NCI-H748 (cell line): ENCODE measurements around the gene SGPP1.
"Not testable (repeated sequence)": the region's sequence is repeated elsewhere in the genome, so short reads cannot be mapped to it uniquely, and the experiment has no call there.

Experiments used
- DNase-seq: peaks from one replicate; lab custom pipeline; 2025; ENCODE audit not compliant: unreplicated experiment; lab: John Stamatoyannopoulos, UW

SGPP1 gene, protein sequence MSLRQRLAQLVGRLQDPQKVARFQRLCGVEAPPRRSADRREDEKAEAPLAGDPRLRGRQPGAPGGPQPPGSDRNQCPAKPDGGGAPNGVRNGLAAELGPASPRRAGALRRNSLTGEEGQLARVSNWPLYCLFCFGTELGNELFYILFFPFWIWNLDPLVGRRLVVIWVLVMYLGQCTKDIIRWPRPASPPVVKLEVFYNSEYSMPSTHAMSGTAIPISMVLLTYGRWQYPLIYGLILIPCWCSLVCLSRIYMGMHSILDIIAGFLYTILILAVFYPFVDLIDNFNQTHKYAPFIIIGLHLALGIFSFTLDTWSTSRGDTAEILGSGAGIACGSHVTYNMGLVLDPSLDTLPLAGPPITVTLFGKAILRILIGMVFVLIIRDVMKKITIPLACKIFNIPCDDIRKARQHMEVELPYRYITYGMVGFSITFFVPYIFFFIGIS

DNA sequence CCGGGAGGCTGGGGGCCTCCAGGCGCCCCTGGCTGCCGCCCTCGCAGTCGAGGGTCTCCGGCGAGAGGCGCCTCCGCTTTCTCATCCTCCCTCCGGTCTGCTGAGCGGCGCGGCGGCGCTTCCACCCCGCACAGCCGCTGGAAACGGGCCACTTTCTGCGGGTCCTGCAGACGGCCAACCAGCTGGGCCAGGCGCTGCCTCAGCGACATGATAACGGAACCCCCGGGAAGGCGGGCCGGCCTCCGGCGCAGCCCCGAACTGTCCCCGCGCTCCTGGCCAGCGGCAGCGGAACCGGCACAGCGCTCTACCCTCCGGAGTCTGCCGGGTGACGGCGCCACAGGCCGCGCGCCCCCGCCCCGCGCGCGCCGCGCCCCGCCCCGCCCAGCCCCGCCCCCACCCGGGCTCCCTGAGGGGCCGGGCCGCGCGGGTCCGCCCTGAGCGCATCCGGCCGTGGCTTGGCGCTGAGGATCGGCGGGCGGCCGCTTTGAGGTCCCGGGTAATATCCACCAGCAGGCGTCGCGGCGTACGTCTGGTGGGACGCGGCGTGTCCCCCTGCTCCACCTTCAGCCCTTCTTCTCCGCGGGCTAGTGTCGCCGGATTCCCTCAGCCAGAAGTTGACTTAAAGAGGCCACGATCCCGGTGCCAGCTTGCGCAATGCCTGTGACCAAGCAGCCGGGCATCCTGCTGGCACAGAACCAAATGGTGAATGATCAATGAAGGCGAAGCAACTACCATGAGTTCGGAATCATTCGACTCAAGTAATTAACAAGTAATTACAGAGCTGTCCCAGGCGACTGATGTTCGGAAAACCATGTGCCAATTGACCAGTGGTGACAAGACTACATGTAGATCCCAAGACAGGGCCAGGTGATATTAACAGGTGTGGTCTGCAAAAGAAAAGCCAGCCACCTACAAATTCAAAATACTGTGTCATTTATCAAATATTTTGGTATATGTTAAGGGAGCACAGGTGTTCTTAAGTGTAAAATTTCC is at the start of gene SGPP1:
SGPP1 (minus strand) TSS at position 330 of the 993 bp plus-strand sequence; CDS start at position 209, 121 bp downstream.
- peak; percentile 86 for DNase-seq

DNA sequence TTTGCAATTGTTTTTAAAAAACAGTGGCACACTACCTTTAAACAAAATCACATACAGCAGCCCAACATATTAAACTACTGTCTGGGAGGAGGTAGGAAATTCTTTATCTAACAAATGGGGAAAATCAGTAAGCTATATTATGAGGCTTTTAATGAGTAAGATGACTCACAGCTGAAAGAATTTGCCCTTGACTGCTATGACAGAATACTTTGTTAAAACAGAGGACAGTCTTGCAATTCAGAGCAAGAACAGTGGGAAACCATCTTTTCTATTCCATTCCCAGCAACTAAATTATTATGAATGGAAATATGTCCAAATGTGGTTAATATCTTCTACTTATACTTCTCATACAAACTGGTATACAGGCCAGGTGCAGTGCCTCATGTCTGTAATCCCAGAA is 49.2 kb upstream of the SGPP1 start:
- DNase-seq: no peak

DNA sequence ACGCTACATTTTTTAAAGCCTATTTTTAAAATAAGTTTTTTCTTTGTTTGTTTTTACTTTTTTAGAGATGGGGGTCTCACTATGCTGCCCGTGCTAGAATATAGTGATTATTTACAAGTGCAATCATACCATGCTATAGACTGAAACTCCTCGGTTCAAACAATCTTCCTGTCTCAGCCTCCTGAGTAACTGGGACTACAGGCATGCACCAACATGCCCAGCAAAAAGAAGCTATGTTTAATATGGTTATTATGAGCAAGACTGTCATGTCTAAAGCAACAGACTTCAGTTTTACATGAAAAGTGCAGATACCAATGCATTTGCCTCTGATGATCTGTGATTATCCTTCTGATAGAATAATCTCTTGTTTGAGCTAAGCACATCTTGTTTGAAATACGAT is 45.6 kb upstream of the SGPP1 start:
- DNase-seq: peak; percentile 20

DNA sequence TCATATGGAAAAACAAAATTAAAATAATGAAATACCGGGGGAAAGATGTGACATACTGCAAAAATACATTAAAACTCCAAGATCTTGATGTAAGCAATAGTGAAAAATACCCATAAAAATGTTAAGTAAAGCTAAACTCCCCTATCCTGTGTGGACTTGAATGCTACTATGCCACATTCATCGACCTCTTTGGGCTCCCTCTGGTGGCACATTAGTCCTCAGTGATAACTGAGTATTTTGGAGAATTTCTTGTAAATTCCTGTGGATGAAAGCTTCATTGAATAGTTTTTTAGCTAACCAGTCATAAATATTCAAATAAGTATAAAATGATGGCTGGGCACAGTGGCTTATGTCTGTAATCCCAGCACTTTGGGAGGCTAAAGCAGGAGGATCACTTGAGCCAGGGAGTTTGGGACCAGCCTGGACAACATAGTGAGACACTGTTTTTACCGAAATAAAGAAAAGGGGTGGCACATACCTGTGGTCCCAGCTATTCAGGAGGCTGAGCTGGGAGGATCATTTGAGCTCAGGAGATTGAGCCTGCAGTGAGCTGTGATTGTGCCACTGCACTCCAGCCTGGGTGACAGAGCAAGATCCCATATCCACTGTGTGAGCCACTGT is 42.4 kb upstream of the SGPP1 start:
- DNase-seq: peak; percentile 33

DNA sequence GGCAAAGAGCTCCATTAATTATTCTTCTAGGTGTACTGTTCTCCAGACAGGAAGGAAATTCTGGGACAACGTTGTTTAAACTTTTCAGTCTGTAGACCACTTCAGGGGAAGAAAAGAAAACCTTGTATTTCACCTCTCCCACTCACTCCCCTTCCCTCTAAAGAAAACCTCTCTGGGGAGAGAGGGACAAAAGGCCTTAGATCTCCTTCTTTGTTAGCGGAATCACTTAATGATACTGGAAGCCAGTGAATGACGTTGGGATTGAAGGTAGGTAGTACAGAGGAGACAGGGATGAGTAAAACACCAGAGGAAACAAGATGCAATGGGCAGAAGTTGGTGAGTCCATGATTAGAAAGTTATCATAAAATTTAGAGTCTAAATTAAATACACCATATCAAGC is 38.7 kb upstream of the SGPP1 start:
- no peak for DNase-seq

DNA sequence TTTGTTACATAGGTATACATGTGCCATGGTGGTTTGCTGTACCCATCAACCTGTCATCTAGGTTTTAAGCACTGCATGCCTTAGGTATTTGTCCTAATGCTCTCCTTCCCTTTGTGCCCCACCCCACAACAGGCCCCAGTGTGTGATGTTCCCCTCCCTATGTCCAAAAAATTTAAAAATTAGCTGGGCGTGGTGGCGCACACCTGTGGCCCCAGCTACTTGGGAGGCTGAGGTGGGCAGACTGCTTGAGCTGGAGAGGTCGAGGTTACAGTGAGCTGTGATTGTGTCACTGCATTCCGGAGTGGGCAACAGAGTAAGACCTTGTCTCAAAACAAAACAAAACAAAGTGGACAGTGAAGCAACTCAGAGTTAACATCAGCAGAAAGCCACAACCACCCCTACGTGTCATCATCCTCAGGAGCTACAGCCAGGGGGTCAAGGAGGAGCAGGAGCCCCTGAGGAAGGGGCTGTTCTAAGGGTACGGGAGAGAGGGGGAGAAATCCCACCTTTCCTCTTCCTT is 36.8 kb upstream of the SGPP1 start:
- no peak for DNase-seq

DNA sequence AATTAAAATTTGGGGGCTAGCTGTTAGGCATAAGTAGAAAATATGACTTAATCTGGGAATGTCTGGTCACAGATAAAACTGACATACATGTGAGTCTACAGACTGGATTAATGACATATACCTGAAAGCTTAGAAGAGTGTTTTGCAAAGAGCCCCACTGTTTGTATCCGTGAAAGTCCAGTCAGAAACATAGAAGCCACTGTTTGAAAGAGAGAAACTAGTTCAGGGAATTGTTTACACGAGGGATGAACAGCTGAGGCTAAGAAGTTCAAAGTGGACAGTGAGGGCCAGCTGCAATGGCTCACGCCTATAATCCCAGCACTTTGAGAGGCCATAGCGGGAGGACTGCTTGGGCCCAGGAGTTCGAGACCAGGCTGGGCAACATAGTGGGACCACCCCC is 36.2 kb upstream of the SGPP1 start:
- no peak for DNase-seq

DNA sequence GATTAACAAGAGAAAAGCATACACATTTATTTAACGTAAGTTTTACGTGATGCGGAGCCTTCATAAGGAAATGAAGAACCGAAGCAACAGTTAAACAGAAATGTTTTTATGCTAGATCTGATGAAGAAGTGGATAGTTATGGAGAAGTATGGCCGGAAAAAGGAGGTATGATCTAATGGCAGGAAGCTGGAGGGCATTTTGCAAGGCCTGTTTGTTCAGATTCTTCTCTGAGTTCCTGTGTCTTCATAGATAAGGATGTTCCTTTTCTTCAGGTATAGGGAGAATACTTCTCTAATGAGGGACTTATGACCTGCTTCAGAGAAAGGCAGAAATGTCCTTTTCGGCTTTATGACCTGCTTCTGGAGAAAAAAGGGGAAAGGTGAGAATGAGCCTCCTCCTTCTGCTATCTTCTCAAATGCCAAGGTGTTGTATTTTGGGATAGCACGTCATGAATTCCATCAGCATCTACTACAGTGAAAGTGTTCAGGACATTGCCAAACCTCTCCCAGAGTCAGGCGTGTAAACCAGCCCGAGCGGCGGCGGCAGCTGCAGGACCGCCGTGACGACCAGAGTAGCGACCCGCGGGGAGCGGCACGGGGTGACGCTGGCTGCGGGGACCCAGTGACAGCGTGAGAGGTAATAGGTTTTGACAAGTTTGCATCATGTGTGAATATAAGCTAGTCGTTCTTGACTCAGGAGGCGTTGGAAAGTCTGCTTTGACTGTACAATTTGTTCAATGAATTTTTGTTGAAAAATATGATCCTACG is 33.7 kb upstream of the SGPP1 start:
- DNase-seq: no peak

DNA sequence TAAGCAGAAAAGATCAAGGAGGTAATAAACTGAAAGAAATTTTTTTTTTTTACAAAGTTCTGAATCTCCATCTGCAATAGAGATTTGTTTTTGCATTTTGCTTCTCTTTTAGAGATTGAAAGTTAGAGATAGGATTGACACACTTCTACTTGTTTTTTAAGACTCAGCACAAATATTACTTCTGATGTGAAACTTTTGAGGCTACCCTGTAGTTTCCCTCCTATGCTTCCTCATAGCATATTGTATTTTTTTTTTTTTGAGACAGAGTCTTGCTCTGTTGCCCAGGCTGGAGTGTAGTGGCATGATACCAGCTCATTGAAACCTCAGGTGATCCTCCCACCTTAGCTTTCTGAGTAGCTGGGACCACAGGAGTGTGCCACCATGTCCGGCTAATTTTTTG is 32.1 kb upstream of the SGPP1 start:
- no peak for DNase-seq

DNA sequence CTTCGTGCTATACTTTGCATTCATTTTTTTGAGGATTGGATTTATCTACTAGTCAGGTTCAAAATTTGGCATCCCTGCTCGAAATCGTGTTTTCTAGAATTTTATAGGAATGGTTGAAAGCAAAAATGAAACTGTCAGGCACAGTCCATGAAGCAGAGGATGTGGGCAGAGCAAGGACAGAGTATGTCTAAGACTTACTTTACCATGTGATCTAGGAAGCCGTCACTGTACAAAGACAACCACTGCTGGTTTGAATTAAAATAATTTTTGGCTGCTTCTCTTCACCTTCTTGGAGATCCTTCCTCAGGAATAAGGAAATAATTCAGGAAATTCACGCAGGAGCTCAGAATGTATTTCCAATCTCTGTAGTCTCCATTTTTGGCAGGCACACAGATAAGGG is 31.6 kb upstream of the SGPP1 start:
- no peak for DNase-seq

DNA sequence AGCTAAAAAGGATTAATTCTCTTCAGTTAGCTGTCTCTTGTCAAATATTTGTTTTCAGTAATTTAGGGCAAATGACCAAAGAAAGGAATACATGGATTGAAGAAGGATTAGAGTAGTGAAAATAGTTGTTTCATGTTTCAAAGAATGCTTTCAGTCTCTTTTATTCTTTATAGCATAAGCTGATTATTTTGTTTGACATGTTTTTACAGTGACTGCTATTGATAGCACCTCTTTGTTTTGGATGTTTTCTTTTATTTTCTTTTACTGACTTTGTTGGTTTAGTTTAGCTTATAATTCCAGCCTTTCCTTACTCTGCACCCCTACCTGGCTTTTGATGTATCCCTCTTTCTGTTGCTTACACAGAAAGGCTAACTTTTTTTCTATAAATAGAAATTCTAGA is 29.3 kb upstream of the SGPP1 start:
- no peak for DNase-seq

DNA sequence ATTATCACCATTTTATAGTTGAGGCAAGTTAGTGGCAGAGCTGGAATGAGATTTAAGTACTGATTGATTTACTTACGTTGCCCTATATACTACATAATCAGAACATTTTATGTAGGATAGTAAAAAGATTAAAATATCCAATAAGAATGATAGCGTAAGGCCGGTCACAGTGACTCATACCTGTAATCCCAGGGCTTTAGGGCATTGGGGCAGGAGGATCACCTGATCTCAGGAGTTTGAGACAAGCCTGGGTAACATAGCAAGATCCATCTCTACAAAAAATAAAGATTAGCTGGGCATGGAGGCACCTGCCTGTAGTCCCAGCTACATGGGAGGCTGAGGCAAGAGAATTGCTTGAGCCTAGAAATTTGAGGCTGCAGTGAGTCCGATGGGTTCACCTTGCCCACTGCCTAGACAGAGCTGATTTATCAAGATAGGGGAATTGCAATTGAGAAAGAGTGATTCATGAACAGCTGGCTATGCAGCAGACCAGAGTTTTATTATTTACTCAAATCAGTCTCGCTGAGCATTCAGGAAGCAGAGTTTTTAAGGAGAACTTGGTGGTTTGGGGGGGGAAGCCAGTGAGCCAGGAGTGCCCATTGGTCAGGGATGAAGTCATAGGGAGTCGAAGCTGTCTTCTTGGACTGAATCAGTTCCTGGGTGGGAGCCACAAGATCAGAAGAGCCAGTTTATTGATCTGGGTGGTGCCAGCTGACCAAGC is 24.7 kb upstream of the SGPP1 start:
- no peak for DNase-seq

DNA sequence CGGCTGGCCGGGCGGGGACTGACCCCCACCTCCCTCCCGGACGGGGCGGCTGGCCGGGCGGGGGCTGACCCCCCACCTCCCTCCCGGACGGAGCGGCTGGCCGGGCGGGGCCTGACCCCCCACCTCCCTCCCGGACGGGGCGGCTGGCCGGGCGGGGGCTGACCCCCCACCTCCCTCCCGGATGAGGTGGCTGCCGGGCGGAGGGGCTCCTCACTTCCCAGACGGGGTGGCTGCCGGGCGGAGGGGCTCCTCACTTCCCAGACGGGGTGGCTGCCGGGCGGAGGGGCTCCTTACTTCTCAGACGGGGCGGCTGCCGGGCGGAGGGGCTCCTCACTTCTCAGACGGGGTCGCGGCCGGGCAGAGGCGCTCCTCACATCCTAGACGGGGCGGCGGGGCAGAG is 23.2 kb upstream of the SGPP1 start:
- not testable (repeated sequence) for DNase-seq

DNA sequence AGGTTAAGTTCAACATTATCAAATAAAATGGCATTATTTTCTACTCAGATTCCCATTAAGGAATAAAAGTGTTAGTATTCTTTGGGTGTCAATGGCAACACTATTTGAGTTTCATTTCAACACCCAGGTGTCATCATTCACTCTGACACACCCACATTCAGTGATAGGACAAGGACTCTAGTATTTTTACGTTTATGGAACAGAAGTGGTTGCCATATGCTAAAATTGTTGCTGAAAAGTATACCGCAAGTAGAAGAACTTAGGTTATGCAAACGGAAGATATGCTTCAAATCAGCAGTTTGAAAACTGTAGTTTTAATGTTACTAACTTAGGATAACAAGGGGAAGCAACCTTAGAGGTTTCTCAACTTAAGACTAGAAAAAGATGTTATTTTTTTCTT is 20.0 kb upstream of the SGPP1 start:
- no peak for DNase-seq

DNA sequence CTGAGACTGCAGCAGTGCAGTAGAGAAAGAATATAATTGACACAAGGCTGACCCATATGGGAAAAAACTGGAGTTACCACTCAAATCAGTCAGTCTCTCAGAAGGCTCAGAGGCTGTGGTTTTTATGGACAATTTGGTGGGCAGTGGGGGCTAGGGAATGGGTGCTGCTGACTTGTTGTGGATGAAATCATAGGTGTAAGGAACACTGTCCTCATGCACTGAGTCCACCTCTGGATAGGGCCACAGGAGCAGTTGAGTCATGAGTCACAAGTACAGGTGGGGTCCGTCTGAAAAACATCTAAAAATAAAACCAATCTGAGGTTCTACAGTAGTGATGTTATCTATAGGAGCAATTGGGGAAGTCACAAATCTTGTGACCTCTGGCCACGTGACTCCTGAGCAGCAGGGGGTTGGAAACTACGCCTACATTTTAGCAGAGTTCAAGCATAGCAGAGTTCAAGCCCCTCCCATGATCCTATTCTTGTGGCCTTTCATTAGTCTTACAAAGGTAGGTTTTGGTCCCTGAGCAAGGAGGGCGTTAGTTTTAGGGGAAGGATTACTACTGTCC is 18.1 kb upstream of the SGPP1 start:
- no peak for DNase-seq

DNA sequence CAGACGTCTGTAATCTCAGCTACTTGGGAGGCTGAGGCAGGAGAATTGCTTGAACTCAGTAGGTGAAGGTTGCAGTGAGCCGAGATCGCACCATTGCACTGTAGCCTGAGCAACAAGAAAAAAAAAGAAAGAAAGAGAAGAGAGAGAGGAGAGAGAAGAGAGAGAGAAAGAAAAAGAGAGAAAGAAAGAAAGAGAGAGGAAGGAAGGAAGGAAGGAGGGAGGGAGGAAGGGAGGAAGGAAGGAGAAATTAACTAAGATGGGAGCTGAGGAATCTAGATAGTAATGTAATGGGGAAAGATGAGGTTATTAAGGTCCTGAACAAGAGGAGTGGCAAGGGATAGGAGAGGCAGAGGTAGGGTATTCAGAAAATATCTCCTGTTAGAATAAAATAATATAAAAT is 17.4 kb upstream of the SGPP1 start:
- no peak for DNase-seq

DNA sequence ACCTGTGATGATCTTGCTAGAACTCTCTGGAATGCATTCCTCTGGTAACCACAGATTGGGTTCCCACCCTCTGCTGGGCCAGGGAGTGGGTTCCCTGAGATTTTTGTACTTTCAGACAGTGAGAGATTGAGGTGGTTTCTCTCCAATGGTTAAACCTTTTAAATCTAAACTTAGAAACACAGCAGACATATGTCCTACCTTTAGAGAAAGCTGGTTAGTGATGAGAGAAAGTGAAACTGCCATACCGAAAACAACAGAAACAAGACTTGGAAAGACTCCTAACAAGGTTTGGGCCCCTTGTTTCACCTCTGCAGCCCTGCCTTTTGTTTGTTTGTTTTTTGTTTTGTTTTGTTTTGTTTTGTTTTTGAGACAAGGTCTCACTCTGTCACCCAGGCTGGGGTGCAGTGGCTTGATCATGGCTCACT is 9.7 kb upstream of the SGPP1 start:
- no peak for DNase-seq

DNA sequence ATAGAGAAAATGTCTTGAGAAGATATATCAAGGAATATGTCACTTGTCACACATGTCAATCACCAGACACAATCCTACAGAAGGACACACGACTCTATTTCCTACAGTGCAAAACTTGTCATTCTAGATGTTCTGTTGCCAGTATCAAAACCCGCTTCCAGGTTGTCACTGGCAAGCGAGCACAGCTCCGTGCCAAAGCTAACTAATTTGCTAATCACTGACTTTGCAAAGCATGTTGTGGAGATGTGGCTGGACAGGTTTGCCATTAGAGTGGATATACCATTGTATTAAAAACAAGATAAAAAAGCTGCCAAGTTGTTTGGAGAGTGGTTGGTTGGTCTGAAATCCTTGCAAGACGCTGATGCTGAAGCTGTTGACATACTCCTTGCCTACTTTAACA is 7.9 kb upstream of the SGPP1 start:
- DNase-seq: peak; percentile 3

DNA sequence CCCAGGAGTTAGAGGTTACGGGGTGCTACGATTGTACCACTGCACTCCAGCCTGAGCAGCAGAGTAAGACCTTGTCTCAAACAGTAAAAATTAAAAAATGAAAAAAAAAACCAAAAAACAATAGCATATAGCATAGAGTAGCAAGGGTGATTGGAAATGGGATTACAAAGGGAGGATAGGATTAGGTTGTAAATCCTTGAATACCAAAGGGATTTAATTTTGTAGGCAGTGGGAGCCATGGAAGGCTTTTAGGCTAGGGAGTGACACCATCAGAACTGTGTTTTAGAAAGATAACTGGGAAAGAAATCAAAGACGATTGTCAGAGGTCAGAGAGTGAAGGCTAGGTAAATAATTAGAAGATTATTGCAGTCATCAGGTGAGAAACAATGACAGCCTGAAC is 2.8 kb upstream of the SGPP1 start:
- no peak for DNase-seq
